OCI-LY7 (cell line): Measurements from ENCODE around the gene KRTAP5-3. TPM values are rescaled to one million over a fixed set of nuclear protein-coding genes. Genes with fewer than 3 reads are reported as not detected.

Source experiments
- BruUV-seq: library from RNA; stranded (reverse); fragments of 400-500 nt; replicated peaks from 2 replicates; lab custom pipeline; 2021; lab: Mats Ljungman, UMichigan
- CTCF ChIA-PET: fragments of 300-600 bp; sonication (Branson Sonifier 250); formaldehyde crosslinking; loops from one replicate; lab custom pipeline; 2022; ENCODE audit warnings: antibody characterized with exemption; ENCODE audit not compliant: unreplicated experiment; lab: Charles Lee
- POLR2A ChIA-PET: fragments of 300-600 bp; sonication (Branson Sonifier 250); formaldehyde crosslinking; loops from one replicate; lab custom pipeline; 2022; ENCODE audit warnings: antibody characterized with exemption; lab: Charles Lee
- DNase-seq: peaks from one replicate; pipeline ENCODE4 v3.0.0-alpha.2; 2015; ENCODE audit warnings: low spot score
- H2AFZ ChIP-seq: fragments of 200-600 bp; sonication (generic), shearing (Covaris generic); 2 replicates; pipeline ENCODE4 v1.6.1; 2014; ENCODE audit warnings: mild to moderate bottlenecking, antibody characterized with exemption, low read length, moderate library complexity
- H3K27ac ChIP-seq: fragments of 200-600 bp; sonication (generic); 2 replicates; pipeline ENCODE4 v1.5.1; 2014; ENCODE audit warnings: mixed run types, low read depth, mild to moderate bottlenecking, moderate library complexity, low read length, inconsistent platforms; ENCODE audit not compliant: poor library complexity, severe bottlenecking
- H3K36me3 ChIP-seq: fragments of 200-600 bp; sonication (generic); 2 replicates; pipeline ENCODE4 v1.6.1; 2014; ENCODE audit warnings: mild to moderate bottlenecking, antibody characterized with exemption, low read length, moderate library complexity, mixed read lengths; ENCODE audit not compliant: insufficient read depth
- H3K4me1 ChIP-seq: fragments of 200-600 bp; sonication (generic); 2 replicates; pipeline ENCODE4 v1.5.1; 2014; ENCODE audit warnings: mild to moderate bottlenecking, low read length; ENCODE audit not compliant: insufficient read depth, poor library complexity, severe bottlenecking
- H3K4me2 ChIP-seq: fragments of 200-600 bp; sonication (generic); 2 replicates; pipeline ENCODE4 v1.6.1; 2014; ENCODE audit warnings: mild to moderate bottlenecking, low read length
- H3K4me3 ChIP-seq: fragments of 200-600 bp; sonication (generic); 2 replicates; pipeline ENCODE4 v1.5.1; 2014; ENCODE audit warnings: mild to moderate bottlenecking, low read depth, low read length; ENCODE audit not compliant: poor library complexity, severe bottlenecking
- H3K79me2 ChIP-seq: fragments of 200-600 bp; sonication (generic); 2 replicates; pipeline ENCODE4 v1.6.1; 2016; ENCODE audit warnings: low read depth, mild to moderate bottlenecking, low read length, moderate library complexity, mixed read lengths; ENCODE audit not compliant: insufficient read depth
- H3K9me2 ChIP-seq: fragments of 200-600 bp; sonication (generic); 2 replicates; pipeline ENCODE4 v1.6.1; 2016; ENCODE audit warnings: mild to moderate bottlenecking, low read length, mixed read lengths; ENCODE audit not compliant: insufficient read depth
- H3K9me3 ChIP-seq: fragments of 200-600 bp; sonication (generic); 2 replicates; pipeline ENCODE4 v1.6.1; 2014; ENCODE audit warnings: mild to moderate bottlenecking, mixed run types, low read length, mixed read lengths
- H4K20me1 ChIP-seq: fragments of 200-600 bp; sonication (generic); 2 replicates; pipeline ENCODE4 v1.6.1; 2014; ENCODE audit warnings: mild to moderate bottlenecking, antibody characterized with exemption, low read length, moderate library complexity, mixed read lengths; ENCODE audit not compliant: insufficient read depth
- EZH2phosphoT487 ChIP-seq: fragments of 200-600 bp; sonication (generic); IDR thresholded peaks from 2 replicates; pipeline ENCODE4 v1.6.1; 2018; ENCODE audit warnings: low read depth, borderline replicate concordance, mild to moderate bottlenecking, mixed run types, antibody characterized with exemption, low read length, moderate library complexity, mixed read lengths
- intact Hi-C: fragments of 100-400 bp; cut with micrococcal nuclease; formaldehyde crosslinking; loops from one replicate; pipeline ENCODE4 v1.10.0; 2022; ENCODE audit not compliant: unreplicated experiment
- total RNA-seq, 2 experiments: library from RNA; depleted of rRNA in 1 of 2; stranded (reverse); fragments of >200 nt in 1 of 2; shearing (Covaris generic) in 1 of 2; gene quantifications; 2 replicates each; pipeline ENCODE4 v1.2.3, GENCODE V29; 2014 to 2022
- TF ChIP-seq, protein P1 (sequence below): fragments of 200-600 bp; sonication (generic); conservative IDR thresholded peaks from 2 replicates; pipeline ENCODE4 v1.5.1; 2014; ENCODE audit warnings: mild to moderate bottlenecking, antibody characterized with exemption, low read length, moderate library complexity, mixed read lengths

The KRTAP5-3 gene
- total RNA-seq, 2 experiments from 2014 or later = not detected

DNA sequence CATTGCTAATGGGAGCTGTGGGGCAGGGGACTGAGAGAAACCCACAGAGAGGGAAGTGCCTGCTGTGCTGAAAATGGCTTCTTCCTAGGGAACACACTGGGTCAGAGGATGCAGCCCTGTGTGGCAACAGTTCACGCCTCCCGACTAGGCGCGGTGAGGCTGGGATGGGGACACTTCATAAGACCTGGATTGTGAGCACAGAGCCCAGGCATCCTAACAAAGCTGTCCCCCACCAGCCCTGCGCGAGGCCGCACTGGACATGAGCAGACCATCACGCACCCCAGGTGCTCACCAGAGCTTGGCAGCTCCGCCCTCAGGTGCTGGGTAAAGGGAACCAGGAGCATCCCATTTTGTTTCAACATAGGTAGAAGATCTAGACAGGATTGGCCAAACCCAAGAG, 15.5 kb upstream of the KRTAP5-3 start:
- H3K79me2 ChIP-seq = no peaks in the 10 kb centered on the region
- H3K4me1 ChIP-seq = no peaks in the 10 kb centered on the region
- no peaks in the 10 kb centered on the region for H3K9me3 ChIP-seq
- no peak overlapping the region for H2AFZ ChIP-seq
- ChIA-PET CTCF (no interaction called here), POLR2A (no interaction called here)
- H3K4me3 ChIP-seq = no peak overlapping the region
- no peak overlapping the region for H3K4me2 ChIP-seq
- no peaks in the 10 kb centered on the region for H3K36me3 ChIP-seq
- intact Hi-C loops = no loop called here
- no peaks in the 10 kb centered on the region for H4K20me1 ChIP-seq
- no TSS peak for BruUV-seq
- no peak for TF ChIP-seq EZH2phosphoT487
- no peak for DNase-seq
- H3K27ac ChIP-seq = no peak overlapping the region
- no peaks in the 10 kb centered on the region for H3K9me2 ChIP-seq

DNA sequence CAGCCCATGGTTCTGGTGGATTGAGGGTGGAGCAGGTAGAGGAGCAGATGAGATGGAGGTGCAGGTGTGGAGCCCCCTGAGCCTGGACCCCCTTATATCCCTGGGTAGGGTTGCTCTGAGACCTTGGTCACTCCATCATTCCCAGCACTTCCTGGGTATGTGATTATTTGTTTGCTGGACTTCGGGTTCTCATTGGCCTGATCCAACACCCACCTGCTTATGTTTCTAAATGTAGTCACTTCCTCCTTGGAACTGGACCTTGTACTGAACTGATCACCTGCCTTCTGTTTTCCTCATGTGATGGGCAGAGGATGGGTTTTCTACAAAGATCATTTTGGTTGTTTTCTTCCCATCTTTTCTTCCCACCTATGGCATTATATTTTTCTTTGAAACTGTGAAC, 13.8 kb upstream of the KRTAP5-3 start, which contains the start of gene KRTAP5-4:
TSS of gene KRTAP5-4 (minus strand) at position 53 of the 400 bp plus-strand sequence. CDS start at position 8, 45 bp downstream.
- TF ChIP-seq, protein P1, sequence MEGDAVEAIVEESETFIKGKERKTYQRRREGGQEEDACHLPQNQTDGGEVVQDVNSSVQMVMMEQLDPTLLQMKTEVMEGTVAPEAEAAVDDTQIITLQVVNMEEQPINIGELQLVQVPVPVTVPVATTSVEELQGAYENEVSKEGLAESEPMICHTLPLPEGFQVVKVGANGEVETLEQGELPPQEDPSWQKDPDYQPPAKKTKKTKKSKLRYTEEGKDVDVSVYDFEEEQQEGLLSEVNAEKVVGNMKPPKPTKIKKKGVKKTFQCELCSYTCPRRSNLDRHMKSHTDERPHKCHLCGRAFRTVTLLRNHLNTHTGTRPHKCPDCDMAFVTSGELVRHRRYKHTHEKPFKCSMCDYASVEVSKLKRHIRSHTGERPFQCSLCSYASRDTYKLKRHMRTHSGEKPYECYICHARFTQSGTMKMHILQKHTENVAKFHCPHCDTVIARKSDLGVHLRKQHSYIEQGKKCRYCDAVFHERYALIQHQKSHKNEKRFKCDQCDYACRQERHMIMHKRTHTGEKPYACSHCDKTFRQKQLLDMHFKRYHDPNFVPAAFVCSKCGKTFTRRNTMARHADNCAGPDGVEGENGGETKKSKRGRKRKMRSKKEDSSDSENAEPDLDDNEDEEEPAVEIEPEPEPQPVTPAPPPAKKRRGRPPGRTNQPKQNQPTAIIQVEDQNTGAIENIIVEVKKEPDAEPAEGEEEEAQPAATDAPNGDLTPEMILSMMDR = no peak
- no peak for TF ChIP-seq EZH2phosphoT487
- Histone ChIP-seq H3K9me3 (no peaks in the 10 kb centered on the region), H3K4me2 (no peak within 1 kb of the TSS), H2AFZ (no peak within 1 kb of the TSS), H3K4me1 (no peaks in the 10 kb centered on the region), H3K36me3 (no peaks in the 10 kb centered on the region), H3K27ac (no peak within 1 kb of the TSS), H3K9me2 (no peaks in the 10 kb centered on the region), H3K4me3 (no peak within 1 kb of the TSS), H4K20me1 (no peaks in the 10 kb centered on the region), H3K79me2 (no peaks in the 10 kb centered on the region)
- DNase-seq = no peak
- intact Hi-C loops = no loop called here
- CTCF ChIA-PET = no interaction called here
- BruUV-seq = no TSS peak
- POLR2A ChIA-PET = no interaction called here

DNA sequence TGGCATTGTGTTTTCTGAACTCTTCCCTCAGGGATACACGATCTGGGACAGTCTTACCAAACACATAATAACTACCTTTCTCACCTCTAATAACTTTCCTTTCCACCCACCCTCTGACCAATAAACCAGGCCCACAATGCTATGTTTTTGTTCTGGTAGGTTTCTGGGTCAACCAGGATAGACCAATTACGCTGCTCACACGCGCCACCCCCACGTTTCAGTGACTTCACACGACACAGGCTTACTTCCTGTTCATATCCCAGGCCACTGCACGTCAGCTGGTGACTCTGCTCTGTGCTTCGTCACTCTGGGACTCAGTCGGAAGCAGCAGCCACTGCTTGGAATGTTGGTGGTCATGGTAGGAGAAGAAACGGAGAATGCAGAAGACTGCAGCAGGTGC, 11.2 kb upstream of the KRTAP5-3 start:
- H3K4me3 ChIP-seq = no peak overlapping the region
- H3K4me2 ChIP-seq = no peak overlapping the region
- no peaks in the 10 kb centered on the region for H3K9me3 ChIP-seq
- TF ChIP-seq, protein P1 = no peak
- no peak for TF ChIP-seq EZH2phosphoT487
- no peaks in the 10 kb centered on the region for H3K4me1 ChIP-seq
- no peaks in the 10 kb centered on the region for H3K79me2 ChIP-seq
- H2AFZ ChIP-seq = no peak overlapping the region
- BruUV-seq = no TSS peak
- ChIA-PET CTCF (no interaction called here), POLR2A (interaction anchor here (0.6 kb wide), 1 partner anchor 164 kb away, joined by 3 read pairs; no protein-coding TSS in a partner anchor)
- no peak for DNase-seq
- H3K27ac ChIP-seq = no peak overlapping the region
- H3K9me2 ChIP-seq = no peaks in the 10 kb centered on the region
- intact Hi-C loops = no loop called here
- H3K36me3 ChIP-seq = no peaks in the 10 kb centered on the region
- H4K20me1 ChIP-seq = no peaks in the 10 kb centered on the region
